ENCODE data around the gene DAB2.
"Not testable (repeated sequence)": the region's sequence is repeated elsewhere in the genome, so short reads cannot be mapped to it uniquely, and the experiment has no call there.

DNA sequence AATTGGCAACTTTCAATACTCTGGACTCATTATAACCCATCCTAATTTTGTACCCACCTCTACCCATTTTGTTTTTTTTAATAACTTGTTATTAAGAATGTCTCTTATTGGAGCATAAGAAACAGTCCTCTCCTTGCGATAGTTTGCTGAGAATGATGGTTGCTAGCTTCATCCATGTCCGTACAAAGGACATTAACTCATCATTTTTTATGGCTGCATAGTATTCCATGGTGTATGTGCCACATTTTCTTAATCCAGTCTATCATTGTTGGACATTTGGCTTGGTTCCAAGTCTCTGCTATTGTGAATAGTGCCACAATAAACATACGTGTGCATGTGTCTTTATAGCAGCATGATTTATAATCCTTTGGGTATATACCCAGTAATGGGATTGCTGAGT is 21.0 kb downstream of the DAB2 start:
- TF ChIP-seq, protein P1, sequence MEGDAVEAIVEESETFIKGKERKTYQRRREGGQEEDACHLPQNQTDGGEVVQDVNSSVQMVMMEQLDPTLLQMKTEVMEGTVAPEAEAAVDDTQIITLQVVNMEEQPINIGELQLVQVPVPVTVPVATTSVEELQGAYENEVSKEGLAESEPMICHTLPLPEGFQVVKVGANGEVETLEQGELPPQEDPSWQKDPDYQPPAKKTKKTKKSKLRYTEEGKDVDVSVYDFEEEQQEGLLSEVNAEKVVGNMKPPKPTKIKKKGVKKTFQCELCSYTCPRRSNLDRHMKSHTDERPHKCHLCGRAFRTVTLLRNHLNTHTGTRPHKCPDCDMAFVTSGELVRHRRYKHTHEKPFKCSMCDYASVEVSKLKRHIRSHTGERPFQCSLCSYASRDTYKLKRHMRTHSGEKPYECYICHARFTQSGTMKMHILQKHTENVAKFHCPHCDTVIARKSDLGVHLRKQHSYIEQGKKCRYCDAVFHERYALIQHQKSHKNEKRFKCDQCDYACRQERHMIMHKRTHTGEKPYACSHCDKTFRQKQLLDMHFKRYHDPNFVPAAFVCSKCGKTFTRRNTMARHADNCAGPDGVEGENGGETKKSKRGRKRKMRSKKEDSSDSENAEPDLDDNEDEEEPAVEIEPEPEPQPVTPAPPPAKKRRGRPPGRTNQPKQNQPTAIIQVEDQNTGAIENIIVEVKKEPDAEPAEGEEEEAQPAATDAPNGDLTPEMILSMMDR (IDR thresholded peaks at IDR 0.05; ENCODE audit: low read depth, low read length): not testable (repeated sequence)
- not testable (repeated sequence) for TF ChIP-seq MYC (IDR thresholded peaks at IDR 0.05; ENCODE audit: low read depth, low read length); POLR2A (IDR thresholded peaks at IDR 0.05; ENCODE audit: extremely low read depth, insufficient read length)
- TF ChIP-seq, protein P2, sequence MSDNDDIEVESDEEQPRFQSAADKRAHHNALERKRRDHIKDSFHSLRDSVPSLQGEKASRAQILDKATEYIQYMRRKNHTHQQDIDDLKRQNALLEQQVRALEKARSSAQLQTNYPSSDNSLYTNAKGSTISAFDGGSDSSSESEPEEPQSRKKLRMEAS (IDR thresholded peaks at IDR 0.05; ENCODE audit: low read depth, low read length): not testable (repeated sequence)

Measured in NB4 (cell line).